Coronary artery (tissue), 2 donors: ENCODE results near the gene SLCO1B1.
"Not testable (repeated sequence)": the region's sequence is repeated elsewhere in the genome, so short reads cannot be mapped to it uniquely, and the experiment has no call there.

Source experiments
- DNase-seq: peaks from one replicate; pipeline ENCODE4 v3.0.0-alpha.2; 2017; ENCODE audit warnings: low spot score
- H3K27ac ChIP-seq, 2 donors: fragments of 200-600 bp; sonication (generic); one replicate each; pipeline ENCODE4 v1.5.1; 2016 to 2019
- H3K4me3 ChIP-seq: fragments of 200-600 bp; sonication (generic); 2 replicates; pipeline ENCODE4 v1.5.1; 2016; ENCODE audit warnings: mild to moderate bottlenecking, moderate library complexity
- TF ChIP-seq, protein P1 (sequence below): fragments of 200-600 bp; sonication (generic); IDR thresholded peaks from one replicate; pipeline ENCODE4 v1.5.1; 2019; ENCODE audit warnings: antibody characterized with exemption

The SLCO1B1 gene

DNA sequence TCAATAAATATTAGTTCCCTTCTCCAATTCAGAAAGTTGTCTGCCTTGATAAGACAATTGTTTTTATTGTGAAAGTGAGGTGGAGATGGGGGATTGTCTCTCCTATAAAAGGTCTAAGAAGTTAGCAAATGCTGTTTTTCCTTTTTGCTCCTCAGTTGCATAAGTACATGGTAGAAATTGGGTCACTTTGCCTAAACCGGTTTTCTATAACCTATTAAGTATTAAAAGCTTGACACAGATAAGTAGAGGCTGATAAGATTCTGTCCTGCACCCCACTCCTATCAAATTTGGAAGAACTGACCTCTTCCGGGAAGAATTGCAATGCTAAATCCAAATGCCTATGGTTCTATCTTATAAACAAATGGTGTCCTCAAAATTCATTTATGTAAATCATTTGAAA is 7.0 kb downstream of the SLCO1B1 start:
- Histone ChIP-seq H3K4me3 (no peak overlapping the region), H3K27ac (no peak overlapping the region)
- TF ChIP-seq, protein P1, sequence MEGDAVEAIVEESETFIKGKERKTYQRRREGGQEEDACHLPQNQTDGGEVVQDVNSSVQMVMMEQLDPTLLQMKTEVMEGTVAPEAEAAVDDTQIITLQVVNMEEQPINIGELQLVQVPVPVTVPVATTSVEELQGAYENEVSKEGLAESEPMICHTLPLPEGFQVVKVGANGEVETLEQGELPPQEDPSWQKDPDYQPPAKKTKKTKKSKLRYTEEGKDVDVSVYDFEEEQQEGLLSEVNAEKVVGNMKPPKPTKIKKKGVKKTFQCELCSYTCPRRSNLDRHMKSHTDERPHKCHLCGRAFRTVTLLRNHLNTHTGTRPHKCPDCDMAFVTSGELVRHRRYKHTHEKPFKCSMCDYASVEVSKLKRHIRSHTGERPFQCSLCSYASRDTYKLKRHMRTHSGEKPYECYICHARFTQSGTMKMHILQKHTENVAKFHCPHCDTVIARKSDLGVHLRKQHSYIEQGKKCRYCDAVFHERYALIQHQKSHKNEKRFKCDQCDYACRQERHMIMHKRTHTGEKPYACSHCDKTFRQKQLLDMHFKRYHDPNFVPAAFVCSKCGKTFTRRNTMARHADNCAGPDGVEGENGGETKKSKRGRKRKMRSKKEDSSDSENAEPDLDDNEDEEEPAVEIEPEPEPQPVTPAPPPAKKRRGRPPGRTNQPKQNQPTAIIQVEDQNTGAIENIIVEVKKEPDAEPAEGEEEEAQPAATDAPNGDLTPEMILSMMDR: no peak
- DNase-seq: no peak

DNA sequence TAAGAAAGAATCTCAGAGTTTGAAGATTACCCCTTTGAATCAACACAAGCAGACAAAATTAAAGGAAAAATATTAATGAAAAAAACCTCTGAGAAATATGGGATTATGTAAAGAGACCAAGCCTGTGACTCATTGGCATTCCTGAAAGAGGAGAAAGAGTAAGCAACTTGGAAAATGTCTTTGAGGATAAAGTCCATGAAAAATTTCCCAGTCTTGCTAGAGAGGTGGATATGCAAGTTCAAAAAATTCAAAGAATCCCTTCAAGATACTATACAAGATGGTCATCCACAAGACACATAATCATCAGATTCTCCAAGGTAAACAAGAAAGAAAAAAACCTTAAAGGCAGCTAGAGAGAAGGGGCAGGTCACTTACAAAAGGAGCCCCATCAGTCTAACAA is 13.3 kb downstream of the SLCO1B1 start:
- Histone ChIP-seq H3K27ac (no peak overlapping the region), H3K4me3 (no peak overlapping the region)
- TF ChIP-seq, protein P1: no peak
- DNase-seq: no peak

DNA sequence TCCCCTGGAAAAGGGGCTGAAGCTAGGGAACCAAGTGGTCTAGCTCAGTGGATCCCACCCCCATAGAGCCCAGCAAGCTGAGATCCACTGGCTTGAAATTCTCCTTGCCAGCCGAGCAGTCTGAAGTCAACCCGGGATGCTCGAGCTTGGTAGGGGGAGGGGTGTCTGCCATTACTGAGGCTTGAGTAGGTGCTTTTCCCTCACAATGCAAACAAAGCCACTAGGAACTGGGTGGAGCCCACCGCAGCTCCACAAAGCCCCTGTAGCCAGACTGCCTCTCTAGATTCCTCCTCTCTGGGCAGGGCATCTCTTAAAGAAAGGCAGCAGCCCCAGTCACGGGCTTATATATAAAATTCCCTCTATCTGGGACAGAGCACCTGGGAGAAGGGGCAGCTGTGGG is 18.9 kb downstream of the SLCO1B1 start:
- H3K27ac ChIP-seq, DNase-seq, H3K4me3 ChIP-seq: not testable (repeated sequence)

DNA sequence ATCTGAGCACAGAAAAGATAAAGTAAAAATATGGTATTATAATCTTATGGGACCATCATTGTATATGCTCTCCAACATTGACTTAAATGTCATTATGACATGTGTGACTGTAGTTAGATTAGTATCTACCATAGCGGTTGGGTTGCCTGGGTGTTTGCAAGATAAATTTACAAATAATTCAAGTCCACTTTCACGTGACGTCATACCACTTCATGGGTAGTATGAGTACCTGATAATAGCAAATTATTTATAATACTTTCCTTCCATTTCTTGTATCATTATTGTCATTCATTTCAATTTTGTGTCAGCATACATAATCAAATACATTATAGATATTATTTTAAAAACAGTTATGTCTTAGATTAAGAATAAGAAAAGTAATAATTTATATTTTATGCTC is 20.2 kb downstream of the SLCO1B1 start:
- DNase-seq: no peak
- Histone ChIP-seq H3K27ac (no peak overlapping the region), H3K4me3 (no peak overlapping the region)
- TF ChIP-seq, protein P1: no peak

DNA sequence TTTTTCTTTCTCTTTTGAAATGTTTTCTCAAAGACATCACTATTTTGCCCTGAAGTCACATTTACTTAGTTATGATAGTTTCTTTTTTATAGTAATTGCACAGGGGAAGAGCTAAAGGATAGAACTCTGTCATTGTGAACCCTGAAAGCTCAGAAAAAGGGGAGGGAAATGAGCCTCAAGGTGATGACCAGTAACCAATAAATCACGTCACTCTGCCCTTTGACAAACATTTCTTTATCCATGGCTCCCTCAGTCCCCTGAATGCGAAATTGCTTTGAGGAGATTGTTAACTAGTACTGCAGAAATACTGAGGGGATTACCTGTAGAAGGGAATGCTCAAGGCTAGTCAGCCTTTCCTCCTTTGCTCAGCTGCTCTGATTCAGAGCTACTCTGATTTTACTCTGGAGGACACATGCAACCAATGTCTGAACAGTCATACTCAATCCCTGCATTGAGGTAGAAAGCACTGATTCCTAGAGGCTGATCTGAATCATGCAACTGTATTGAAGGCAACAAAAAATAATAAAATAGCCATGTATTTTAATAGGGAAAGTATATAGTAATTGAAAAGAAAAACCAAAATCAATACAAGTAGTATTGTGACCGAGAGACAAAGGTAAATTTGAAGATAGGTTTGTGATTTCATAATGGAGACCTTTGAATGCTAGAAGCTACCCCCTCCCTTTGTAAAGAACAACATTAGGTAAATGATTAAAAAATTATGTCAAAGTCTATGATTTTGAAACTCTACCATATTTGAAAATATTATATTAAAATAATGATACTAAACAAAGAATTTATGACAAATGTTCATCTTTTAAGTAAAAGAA is 24.7 kb downstream of the SLCO1B1 start:
- no peak for DNase-seq
- TF ChIP-seq, protein P1: no peak
- no peak overlapping the region for H3K4me3 ChIP-seq
- H3K27ac ChIP-seq: no peak overlapping the region

DNA sequence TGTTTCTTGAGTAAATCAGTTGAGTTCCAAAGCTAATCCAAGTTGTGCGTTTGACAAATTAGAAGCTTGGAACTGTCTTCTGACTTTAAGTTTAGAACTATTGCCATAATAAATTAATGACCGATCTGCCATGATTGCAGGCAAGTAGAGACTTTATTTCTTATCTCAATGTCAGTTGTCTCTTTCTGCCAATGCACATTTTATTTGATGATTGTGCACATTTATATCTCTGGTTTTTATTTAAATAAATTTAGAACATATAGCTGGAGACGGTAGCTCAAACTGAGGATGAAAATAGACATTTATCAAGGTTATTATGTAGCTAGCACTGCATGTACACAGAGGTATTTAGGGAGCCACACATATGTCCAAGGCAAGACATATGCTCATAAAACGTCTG is 34.1 kb downstream of the SLCO1B1 start:
- DNase-seq: no peak
- TF ChIP-seq, protein P1: no peak
- no peak overlapping the region for H3K4me3 ChIP-seq
- no peak overlapping the region for H3K27ac ChIP-seq

DNA sequence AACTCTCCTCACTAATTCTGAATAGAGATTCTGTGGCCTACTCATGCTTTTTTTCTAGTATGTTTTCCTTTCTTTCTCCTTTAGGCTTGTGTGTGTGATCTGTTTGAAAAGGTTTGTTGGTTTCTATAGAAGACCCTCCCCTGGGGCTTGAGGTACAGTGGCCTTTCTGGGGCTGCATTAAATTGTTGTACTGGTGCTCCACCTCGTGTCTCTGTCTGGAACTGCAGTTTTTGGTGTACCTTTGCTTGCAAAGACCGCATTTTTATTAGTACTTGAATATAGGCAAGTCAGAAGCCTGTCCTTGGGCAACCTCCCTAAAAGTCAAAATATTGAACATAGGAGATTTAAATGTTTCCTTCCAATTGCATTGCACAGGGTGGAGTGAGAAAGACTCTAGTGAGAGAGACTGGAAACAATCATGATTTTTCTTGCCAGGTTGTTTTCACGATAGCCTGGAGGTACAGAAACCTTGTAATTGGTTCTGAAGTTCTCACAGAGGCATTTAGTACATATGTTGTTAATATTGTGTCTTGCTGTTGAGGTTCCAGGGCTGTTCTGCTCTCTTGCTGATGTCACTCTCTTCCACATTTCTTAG is 39.0 kb downstream of the SLCO1B1 start:
- H3K27ac ChIP-seq: no peak overlapping the region
- no peak for DNase-seq
- TF ChIP-seq, protein P1: peak; percentile 31
- H3K4me3 ChIP-seq: no peak overlapping the region
